Melanocyte of skin (primary cell): Measurements from ENCODE around the gene ENTPD5. TPM values are rescaled to one million over a fixed set of nuclear protein-coding genes. Genes with fewer than 3 reads are reported as not detected.

Experiments
- small RNA-seq, 2 donors: library from RNA; depleted of rRNA; stranded (forward); fragments of <200 nt; gene quantifications; one replicate each; pipeline ENCODE3, GENCODE V24; 2012
- total RNA-seq, 2 donors: library from RNA; depleted of rRNA; stranded (reverse); fragments of >200 nt; gene quantifications; 2 replicates each; pipeline ENCODE4 v1.2.3, GENCODE V29; 2012

Gene ENTPD5
- 1 to 10 TPM; 8.3 to 9.3 TPM for total RNA-seq

DNA sequence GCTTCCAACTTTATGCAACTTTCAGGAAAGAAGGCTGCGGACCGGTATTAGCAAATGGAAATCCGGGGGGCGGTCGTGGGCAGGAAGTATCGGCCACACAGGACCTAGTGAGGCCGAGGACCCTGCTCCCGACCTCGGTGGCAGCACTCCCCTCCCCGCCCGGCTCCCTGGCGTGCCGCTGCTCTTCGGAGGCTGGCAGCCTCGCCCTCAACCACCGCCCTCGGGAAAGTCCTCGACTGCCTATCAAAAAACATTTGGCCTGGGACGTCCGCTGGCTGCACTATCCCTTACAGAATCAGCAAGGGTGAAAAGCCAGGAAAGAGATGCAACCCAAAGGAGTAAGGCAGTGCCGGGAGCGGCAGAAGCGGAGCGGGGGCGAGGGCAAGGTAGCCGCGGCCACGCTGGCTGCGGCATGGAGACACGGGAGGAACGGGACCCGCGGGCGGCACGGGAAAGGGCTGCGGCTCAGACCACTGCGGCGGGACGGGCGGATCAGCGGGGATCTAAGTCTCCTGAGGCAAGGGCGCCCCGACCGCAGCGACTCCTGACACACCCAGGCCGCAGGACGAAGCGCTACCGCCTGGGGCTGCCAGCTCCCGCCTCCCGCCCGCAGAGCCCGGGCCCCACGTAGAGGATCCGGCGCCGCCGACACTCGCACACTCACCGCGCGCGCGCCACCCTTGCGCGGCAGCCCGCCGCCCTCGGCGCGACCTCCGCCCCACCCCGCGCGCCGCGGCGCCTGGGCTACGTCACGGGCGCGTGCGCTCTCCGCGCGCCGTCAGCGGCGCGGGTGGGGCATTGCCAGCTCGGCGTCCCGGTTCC lies at the start of gene ENTPD5, which contains the start of gene BBOF1:
TSS of gene ENTPD5 (minus strand) at position 703 of the 822 bp plus-strand sequence. CDS start 31,186 bp downstream, outside the sequence.
TSS of gene BBOF1 (plus strand) at position 764 of the 822 bp plus-strand sequence. CDS start 130 bp downstream, outside the sequence.

DNA sequence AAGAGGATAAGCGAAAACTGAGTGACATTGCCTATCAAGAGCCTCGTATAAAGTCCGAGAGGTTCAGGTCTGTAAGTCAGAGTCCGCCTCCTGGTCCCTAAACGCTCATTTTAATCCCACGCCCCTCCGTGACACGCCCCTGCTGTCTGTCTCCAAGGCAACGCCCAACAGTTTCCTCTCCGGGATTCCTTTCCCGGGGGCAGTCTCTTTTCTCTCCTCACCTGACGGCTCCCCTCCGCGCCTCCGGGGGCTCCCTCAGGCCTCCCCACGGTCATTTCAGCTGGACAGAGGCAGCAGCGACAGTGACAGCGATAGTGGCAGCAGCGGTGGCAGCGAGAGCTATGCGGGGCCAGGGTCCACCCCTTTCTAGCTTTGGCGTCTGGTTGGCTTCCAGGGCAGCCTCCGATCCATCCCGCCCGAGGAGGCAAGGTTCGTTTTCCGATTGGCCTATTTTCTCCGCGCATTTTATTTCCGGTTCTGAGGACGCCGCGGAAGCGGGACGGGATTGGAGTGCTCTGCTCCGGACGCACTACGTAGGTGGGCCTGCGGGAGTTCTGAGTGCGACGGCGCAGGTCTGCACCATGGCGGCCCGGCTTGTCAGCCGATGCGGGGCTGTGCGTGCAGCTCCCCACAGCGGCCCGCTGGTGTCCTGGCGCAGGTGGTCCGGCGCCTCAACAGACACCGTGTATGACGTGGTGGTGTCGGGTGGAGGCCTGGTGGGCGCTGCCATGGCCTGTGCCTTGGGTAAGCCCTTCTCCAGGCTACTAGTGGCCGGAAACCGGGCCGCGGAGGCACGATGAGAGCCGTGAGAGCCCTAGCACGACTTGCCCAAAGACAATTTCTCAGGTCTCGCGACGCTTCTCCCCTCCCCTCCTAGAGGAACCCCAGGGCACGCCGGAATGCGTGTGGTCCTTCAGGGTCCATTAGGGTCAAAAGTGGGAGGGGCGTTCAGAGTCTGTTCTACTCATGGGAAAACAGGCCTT lies 69.0 kb downstream of the ENTPD5 start, which contains the start of the genes COQ6 and FAM161B:
TSS of gene COQ6 (plus strand) at position 551 of the 983 bp plus-strand sequence. CDS start at position 582, 31 bp downstream.
TSS of gene FAM161B (minus strand) at position 343 of the 983 bp plus-strand sequence. CDS start at position 275, 68 bp downstream.

Small RNAs within 50 kb of the gene (small RNA-seq; reads per million reads assigned to genes)
- 0 reads per million in 2 donors for gene AC005480.2

Other genes with a start within 250 kb of the ENTPD5 start
- gene PTGR2, start 167.5 kb downstream of the ENTPD5 start, total RNA-seq = 1 to 10 TPM; 2.7 to 8.6 TPM
- gene ZNF410, start 132.4 kb downstream of the ENTPD5 start, total RNA-seq = 100 to 1,000 TPM in 1 of 2 donors, 10 to 100 TPM in 1; 76.4 to 104 TPM
- 1 to 10 TPM in 1 of 2 donors, under 1 TPM in 1; 1.00 to 2.4 TPM for gene FAM161B, start 69.2 kb downstream of the ENTPD5 start, total RNA-seq
- 10 to 100 TPM; 26.3 to 31.3 TPM for gene COQ6, start 69.0 kb downstream of the ENTPD5 start, total RNA-seq
- gene BBOF1, start 61 bp upstream of the ENTPD5 start, total RNA-seq = 1 to 10 TPM; 2.7 to 4.1 TPM
- gene ALDH6A1, start 65.2 kb upstream of the ENTPD5 start, total RNA-seq = 10 to 100 TPM; 11.3 to 19.3 TPM
- gene LIN52, start 65.7 kb upstream of the ENTPD5 start, total RNA-seq = 10 to 100 TPM in 1 of 2 donors, 1 to 10 TPM in 1; 10.0 to 14.7 TPM
- gene VSX2, start 220.2 kb upstream of the ENTPD5 start, total RNA-seq = not detected